HG03060 (cell line): ENCODE data around the gene AGPAT2.

Experiments
- ATAC-seq: cut with Tn5 transposase; IDR thresholded peaks from one replicate; pipeline ENCODE4 v1.9.1; 2021; ENCODE audit warnings: low read depth, moderate number of reproducible peaks; ENCODE audit not compliant: unreplicated experiment

The AGPAT2 gene

DNA sequence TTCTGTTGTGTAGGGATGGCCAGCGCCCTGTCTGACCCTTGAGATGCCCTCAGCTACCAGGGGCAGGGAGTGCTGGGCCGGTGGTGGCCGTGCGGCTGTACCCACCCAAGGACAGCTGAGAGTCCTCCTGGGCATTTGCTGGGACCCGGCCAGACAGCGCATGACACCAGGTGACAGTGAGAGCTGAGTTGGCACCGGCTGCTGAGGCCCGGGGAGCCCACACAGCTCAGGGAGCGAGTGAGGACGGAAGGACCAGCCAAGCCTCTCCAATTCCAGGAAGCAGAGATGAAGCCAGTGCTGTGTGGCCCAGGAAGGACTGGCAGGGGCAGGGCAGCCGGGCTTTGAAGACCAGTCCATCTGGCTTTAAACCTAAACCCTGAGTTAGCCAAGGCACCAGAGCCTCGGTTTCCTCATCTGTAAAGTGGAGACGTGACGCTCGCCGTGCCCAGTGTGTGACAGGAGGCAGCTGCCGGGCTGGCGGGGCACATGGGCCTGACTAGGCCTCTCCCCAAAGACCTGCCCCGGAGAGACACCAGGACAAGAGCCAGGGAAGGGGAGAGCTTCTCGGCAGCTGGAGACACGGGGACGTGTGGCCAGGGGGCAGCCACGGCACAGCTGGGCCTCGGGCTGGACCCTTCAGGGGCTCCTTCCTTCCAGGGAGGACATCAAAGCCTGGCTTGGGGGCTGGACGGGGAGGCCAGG is 3.0 kb upstream of the AGPAT2 start:
- ATAC-seq = no peak

DNA sequence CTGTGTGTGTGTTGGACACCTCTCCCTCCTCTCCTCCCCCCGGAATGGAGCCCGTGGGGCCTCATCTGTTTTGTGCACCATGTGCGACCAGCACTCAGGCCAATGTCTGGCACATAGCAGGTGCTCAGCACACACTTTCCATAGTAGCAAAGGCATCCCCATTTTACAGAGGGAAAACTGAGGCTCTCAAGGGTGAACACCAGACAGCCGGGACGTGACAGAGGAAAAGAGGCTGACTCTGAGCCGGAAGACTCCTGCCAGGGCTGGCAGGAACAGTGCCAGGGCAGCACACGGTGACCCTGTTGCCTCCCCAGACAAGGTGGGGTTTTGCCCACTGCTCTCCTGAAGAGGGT is 1.8 kb upstream of the AGPAT2 start:
- no peak for ATAC-seq

DNA sequence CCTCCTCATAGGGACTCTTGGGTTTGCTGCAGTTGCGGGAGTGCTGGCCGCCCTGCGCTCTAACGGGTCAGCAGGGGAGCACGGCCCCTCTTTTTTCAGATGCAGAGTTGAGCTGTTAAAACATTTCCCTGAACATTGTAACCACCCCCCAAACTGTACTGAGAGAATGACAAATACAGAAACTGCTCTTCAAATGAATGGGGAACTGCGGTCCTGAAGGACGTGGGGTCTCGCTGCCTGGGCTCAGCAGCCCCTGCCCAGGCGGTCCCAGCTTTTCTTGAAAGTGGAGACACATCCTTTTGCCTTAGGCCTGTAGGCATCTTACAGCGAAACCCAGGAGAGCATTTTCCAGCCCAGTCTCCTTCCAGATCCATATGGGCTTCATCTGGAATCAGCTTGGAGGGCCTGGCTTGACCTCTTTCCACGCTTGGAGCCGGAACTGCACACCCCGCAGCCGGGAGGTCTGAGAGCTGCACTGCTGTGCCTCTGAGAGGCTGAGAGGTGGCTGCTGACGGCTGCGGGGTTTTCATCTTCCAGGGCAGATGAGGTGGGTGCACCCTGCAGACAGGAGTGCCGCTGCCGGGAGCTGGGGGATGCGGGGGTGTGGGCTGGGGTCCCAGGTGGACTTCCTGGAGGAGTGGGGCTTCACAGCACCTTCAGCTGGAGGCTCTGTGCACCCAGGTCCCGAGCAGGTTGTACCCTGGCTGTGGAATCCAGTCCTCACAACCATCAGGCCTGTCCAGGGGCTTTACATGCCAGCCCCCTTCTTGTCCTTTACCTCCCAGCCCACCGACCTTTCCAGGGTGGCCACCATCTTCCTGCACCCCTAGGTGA is 1.2 kb upstream of the AGPAT2 start:
- ATAC-seq = no peak

DNA sequence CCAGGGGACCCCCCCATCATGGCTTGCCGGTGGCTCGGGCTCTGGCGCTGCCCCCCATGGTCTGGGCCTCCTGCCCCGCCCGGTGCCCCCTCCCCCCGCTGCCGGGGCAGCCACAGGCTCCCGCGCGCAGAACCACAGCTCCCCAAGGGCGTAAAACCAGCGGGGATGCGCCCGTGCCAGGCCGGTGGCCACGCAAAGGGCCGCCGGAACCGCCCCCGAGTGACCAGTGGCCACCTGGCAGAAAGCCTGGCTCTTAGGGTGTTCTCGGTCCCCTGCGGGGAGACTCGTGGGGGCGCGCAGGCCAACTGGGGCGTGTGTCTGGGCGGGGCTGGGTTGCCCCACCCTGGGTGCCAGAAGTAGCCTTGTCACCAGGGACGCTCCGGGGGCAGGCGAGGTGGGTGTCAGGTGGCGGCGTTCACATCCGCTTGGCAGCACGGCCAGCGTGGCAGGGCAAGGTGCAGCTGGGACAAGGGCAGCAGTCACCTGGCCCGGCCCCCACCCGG is 515 bp upstream of the AGPAT2 start:
- ATAC-seq = no peak

DNA sequence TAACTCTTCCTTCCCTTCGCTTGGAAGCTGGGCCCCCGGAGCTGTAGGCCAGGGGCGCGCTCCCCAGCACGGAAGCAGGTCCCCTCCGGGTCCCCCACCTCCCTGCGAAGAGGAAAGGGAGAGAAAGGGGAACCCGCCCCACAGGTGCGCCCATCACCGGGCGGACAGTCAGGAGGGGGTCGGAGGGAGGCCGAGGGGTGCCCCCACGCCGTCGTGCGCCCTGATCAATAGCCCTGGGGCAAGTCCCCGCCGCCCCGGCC is 793 bp downstream of the AGPAT2 start:
- no peak for ATAC-seq

DNA sequence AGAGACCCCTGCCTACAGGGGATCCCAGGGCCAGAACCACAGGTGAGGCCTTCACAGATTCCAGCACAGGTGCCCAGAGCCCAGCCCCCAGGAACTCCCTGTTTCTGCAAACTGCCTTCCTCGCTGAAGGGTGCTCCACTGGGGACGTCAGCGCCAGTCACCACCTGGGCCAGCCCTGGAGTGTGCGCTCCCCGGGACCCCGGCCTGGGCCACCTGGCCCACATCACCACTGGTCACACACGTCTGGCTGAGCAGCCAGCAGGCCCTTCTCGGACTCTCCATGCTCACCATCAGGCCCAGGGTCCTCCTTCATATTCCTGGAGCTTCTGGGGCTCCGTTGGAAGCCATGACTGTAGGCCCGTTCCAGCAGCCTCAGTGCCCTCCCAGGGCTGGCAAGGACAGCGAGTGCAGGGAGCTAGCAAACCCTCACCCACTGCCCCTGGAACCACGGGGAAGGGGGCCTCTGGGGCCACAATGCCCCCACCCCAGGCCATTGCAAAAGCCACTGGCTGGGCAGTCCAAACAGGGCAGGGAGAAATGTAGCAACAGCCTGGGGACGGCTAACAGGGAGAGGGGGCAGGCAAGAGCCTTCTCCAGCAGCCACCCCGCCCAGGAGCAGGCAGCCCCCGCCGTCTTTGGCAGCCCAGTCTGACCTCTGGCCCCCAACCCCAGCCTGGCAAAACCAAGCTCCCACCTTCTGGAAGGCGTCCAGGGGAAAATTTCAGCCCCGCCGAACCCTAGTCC is 1.3 kb downstream of the AGPAT2 start:
- ATAC-seq = no peak

DNA sequence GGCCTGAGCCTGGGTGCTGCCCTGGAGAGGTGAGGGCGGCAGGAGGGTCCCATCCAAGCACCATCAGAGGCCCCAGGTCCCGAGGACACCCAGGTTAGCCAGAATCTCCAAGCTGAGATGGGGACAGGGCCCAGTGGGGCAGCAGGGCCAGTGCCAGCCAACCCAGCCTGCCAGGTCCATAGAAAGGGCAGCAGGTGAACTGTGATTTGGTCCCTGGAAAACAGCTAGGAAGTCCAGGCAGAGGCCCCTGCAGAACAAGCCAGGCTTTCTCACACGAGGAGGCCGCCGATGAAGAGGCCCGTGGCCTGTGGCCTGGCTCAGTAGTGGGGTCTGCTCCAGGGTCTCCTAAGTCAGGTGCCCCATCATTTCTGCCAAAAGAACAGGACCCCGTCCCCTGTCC is 2.0 kb downstream of the AGPAT2 start:
- no peak for ATAC-seq

DNA sequence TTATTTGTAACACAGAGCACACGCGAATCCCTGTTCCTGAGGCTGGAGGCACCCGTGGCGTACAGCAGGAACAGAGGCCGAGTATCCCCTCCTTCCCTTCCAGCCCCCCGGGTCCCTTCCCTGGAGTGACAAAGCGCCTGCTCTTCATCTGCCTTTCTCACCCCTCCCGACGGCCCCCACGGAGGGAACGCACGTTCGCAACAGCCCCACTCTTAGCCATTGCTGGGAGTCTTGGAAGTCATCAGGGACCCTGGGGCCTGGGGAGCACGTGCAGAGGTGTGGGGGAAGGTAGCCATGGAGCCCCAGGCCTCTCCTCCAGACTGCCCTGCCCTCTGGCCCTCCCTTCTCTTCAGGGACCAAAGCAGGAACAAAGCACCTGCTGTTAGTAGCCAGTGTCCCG is 2.5 kb downstream of the AGPAT2 start:
- ATAC-seq = no peak

DNA sequence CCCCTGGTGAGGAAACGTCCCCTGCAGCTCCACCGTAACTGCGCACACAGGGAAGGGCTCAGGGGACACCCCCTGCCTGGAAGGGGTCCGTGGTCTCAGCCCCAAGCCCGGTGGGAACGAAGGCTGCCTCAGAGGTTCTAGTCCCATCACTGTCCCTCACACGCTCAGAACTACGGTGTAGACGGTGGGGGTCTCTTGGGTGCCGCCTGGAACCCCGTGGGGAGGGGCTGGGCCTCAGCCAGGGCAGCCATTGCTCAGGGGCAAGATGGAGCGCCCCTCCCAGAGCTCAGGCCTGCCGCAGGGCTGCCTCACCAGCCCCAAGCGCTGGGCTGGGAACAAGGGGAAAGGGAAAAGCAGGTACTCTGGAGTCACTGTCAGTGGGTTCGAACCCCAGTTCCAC is 2.9 kb downstream of the AGPAT2 start:
- ATAC-seq = no peak

DNA sequence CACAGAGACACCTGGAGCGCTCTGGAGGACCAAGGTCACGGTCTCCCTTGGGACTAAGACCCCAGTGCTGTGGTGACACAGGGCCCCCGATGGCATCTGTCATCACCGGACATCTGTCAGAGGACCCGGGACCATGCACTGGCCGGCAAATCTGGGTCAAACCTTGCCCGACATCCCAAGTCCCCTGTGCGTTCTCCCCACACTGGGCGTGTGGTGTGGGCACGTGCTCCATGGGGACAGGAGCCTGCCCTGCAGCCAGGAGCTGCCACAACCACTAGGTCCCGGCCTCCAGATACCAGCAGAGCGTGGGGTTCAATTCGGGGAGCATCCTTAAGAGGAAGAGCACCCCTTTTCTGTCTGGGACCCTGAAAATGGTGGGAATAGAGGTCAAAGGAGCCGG is 3.5 kb downstream of the AGPAT2 start:
- ATAC-seq = no peak

DNA sequence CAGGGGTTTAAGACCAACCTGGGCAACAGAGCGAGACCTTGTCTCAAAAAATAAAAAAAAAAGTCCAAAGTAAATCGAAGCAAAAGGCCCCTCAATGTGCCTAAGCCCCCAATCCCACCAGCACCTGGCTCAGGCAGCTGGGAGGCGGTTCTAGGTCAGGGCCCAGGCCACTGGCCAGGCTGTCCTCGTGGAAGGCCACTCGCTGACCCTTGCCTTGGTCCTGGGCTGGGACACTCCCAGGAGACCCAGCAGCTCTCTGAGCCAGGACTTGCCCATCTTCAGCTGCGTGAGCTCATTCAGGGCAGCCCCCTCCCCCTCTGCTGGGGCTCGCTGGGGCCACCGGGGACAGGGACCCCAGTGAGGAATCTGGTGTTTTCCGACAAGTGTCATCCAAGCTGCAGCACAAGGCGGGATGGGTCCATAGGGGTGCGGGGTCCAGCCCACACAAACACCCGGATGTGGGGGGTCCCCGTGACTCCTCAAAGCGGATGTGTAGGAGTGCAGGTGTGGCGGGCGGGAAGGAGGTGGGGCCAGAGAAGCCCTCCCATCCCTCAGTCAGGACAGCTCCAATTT is 4.0 kb downstream of the AGPAT2 start:
- ATAC-seq = no peak

DNA sequence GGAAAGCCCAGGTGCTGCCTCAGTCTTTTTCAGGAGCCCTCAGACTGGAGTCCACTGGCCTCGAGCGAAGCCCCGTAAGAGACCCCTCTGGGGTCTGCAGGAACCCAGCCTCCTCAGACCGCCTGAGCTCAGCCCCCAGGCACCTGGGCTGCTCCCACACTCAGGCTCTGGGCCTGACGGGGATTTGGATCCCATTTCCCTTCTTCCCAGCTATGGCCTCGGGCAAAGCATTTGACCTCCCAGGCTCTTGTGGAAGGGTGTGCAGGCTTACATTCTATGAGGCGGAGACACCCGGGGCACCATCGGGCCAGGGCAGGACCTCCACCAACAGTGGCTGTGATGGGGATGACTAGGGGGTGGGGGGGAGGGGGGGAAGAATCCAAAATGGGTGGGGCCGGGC is 4.5 kb downstream of the AGPAT2 start:
- ATAC-seq = no peak

DNA sequence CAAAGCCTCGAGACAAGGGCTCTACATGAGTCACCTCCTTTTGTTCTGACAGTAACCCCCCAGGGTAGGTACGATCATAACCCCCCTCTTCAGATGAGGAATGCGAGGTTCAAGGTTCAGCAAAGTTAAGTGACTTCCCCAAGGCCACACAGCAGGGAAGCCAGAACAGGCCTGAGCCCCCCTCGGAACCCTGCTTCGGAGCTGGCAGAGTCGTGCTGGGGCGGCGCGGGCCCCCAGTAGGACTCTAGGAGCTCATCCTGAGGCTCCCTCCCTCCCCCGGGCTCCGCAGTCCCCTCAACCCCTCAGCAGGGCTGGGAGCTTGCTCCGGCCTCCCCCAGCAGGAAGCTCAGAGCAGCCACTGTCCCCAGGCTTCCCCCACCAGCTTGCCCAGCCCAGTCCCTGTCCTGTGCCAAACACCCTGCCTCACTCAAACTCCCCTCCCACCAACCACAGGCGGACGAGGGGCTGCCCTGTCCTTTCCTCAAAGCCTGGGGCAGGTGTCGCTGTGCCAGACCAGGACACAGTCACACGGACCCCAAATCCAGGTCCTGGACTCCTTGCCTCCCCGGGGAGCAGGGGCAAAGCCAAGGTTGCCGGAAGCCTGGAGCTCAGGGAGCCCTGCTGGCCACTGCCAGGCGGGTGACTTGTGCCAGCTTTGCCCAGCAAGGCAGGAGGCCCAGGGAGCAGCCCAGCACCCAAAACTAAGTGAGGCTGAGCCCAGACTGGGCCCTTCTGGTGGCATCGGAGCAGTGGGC is 5.1 kb downstream of the AGPAT2 start:
- ATAC-seq = no peak

DNA sequence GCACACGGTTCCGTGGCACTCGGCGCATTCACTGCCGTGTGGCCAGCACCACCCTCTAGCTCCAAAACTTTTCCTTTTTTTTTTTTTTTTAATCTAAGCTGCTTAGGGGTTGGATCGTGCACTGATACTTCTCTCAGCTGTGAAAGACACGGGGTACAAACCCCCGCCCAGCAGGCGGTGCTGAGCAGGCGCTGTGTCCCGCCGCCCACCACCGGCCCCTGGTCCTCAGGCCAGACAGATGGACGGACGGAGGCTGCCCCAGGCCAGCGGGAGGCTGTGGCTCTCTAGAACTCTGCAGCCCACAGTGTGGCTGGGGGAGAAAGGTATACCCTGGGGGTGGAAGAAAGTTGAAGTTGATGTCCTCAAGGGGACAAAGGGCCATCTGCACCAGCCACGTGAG is 6.2 kb downstream of the AGPAT2 start:
- no peak for ATAC-seq

DNA sequence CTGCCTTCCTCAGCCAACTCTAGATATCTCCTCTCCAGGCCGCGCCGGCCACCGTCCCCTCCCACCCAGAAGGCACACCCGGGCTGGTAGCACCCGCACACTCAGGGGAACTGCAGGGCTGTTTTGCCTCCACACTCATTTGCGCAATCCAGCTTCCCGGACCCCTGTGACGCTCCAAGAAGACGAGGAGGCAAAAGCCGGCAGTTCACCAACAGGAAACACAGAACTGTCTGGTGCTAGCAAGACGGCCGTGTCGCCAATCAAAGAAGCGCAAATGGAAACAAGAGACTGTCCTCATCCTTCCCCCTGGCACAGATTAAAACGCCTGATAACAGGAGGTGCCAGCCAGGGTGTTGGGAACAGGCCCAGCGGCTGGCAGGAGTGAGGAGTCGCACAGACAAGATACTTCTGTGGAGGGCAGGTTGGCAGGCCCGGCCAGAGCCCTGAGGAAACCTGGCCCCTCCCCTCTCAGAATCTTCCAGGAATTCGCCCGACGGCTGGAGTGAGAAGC is 7.8 kb downstream of the AGPAT2 start:
- ATAC-seq = no peak

DNA sequence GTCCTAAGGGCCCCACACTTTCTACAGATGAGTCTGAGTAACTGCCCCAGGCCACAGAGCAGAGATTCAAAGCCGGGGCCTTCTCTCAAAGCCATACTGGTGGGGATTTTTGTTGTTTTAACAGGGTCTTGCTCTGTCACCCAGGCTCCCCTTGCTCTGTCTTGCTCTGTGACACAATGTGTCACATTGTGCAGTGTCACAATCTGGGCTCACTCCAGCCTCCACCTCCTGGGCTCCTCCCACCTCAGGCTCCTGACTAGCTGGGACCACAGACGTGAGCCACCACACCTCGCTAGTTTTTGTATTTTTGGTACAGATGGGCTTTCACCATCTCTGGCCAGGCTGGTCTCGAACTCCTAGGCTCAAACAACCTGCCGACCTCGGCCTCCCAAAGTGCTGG is 8.6 kb downstream of the AGPAT2 start:
- no peak for ATAC-seq

DNA sequence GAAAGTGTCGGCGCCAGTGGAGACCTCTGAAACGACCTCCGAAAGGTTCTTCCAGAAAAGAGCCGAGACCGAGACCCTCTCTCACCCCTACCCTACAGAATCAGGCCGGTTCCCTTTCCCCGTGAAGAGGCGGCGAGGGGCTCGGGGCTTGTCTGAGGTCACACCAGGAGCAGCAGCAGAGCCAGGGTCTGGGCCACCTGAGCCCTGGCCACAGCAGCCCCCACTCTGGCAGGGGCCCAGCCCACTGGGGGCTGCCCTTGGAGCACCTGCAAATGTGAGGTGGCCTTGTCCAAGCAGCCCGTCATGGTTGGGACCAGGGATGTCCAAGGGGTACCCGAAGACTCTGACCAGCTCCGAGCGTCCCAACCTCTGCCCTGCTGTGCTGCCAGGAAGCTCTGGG is 9.2 kb downstream of the AGPAT2 start:
- ATAC-seq = no peak

DNA sequence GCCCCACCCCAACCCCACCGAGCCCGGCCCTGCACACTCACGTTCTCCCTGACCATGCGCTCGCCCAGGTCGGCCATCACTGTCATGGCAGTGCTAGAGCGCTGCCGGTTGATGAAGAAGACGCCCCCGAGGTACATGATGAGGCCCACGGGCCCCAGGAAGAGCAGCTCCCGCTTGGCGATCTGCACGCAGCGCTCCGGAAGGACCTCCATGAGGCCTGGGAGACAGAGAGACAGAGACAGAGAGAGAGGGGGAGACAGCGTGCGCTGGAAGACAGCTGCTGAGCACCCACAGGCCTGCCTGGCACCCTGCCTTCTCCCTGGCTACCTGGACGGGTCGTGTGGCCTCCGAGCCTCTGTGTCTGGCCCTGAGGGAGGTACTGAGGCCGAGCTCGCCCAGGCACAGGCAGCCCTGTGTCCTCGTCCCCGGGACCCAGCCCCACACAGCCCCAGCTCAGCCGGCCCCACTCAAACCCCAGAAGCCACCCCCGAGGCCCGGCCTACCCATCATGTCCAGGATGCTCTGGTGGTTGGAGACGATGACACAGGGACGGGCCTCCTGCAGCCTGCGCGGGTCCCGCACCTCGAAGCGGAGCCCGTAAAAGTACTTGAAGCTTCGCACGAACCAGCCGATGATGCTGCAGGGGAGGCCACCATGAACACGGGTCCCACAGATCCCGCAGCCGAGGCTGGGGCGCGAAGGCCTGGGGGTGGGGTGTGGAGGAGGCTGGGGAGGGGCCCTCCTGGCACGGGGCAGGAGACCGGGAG is 10.2 kb downstream of the AGPAT2 start:
- no peak for ATAC-seq

DNA sequence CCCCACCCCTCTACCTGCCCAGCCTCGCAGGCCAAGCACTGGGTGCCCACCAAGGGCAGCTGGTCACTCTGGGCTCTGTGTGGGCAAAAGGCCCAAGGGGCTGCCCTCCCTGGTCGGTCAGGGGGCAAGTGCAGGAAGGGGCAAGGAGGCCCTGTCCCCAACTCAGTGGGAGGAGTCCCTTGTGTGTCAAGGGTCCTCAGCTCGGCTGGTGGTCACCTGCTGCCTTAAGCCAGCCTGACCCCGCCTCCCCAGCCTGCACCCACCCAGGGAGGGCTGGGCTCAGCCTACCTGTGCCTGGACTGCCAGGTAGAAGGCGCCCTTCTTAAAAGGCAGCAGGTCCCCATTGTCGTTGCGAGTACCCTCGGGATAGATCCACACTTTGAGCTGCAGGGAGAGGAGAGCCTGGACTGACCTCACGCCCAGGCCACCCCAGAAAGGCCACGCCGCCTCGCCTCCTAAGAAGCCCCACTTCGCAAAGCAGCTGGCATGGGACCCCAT is 10.9 kb downstream of the AGPAT2 start:
- no peak for ATAC-seq
